Vagina (tissue), 2 donors: ENCODE data around the gene PALLD. TPM values are rescaled to one million over a fixed set of nuclear protein-coding genes. Genes with fewer than 3 reads are reported as not detected.
A peak's percentile ranks its signal among the peaks of the same experiment; 100 is the strongest.

ENCODE experiments used
- DNase-seq, 2 donors: peaks; one replicate each; pipeline ENCODE4 v3.0.0-alpha.2; 2017; ENCODE audit errors: extremely low spot score in 2 of 2
- H3K27ac ChIP-seq: fragments of 200-600 bp; sonication (generic); one replicate; pipeline ENCODE4 v1.5.1; 2019
- H3K27me3 ChIP-seq: fragments of 200-600 bp; sonication (generic); one replicate; pipeline ENCODE4 v1.5.1; 2019
- H3K36me3 ChIP-seq, 2 donors: fragments of 200-600 bp; sonication (generic); one replicate each; pipeline ENCODE4 v1.5.1; 2017 to 2019
- H3K4me1 ChIP-seq: fragments of 200-600 bp; sonication (generic); one replicate; pipeline ENCODE4 v1.5.1; 2019
- H3K4me3 ChIP-seq, 2 donors: fragments of 200-600 bp; sonication (generic); 1 replicate in 1 of 2; 2 replicates in 1 of 2; pipeline ENCODE4 v1.5.1; 2016 to 2019
- H3K9me3 ChIP-seq: fragments of 200-600 bp; sonication (generic); one replicate; pipeline ENCODE4 v1.5.1; 2019
- POLR2A ChIP-seq, 2 donors: fragments of 450-650 bp; IDR thresholded peaks; one replicate each; pipeline ENCODE4 v1.6.1; 2017; ENCODE audit warnings: antibody characterized with exemption in 2 of 2, mild to moderate bottlenecking in 2 of 2, moderate library complexity in 2 of 2
- POLR2AphosphoS5 ChIP-seq, 2 donors: sonication (generic); formaldehyde crosslinking; IDR thresholded peaks; one replicate each; pipeline ENCODE4 v1.9.0; 2017; ENCODE audit warnings: antibody characterized with exemption in 2 of 2, mild to moderate bottlenecking in 2 of 2, low read depth in 1 of 2; ENCODE audit not compliant: insufficient read depth in 1 of 2
- intact Hi-C: fragments of 100-400 bp; cut with DNase I; formaldehyde crosslinking; loops from one replicate; pipeline ENCODE4 v1.15.1; 2023
- total RNA-seq: library from RNA; depleted of rRNA; stranded (reverse); fragments of >200 nt; gene quantifications from one replicate; pipeline ENCODE4 v1.2.3, GENCODE V29; 2016
- TF ChIP-seq, protein P1 (sequence below), 3 experiments: fragments of 450-650 bp in 2 of 3; fragments of 200-600 bp in 1 of 3; sonication (generic) in 1 of 3; IDR thresholded peaks; one replicate each; pipeline ENCODE4 v1.5.1; 2017 to 2019; ENCODE audit warnings: antibody characterized with exemption in 3 of 3, mild to moderate bottlenecking in 2 of 3, moderate library complexity in 2 of 3

Gene PALLD
- total RNA-seq, 1 donor from 2014 or later = 229 TPM

DNA sequence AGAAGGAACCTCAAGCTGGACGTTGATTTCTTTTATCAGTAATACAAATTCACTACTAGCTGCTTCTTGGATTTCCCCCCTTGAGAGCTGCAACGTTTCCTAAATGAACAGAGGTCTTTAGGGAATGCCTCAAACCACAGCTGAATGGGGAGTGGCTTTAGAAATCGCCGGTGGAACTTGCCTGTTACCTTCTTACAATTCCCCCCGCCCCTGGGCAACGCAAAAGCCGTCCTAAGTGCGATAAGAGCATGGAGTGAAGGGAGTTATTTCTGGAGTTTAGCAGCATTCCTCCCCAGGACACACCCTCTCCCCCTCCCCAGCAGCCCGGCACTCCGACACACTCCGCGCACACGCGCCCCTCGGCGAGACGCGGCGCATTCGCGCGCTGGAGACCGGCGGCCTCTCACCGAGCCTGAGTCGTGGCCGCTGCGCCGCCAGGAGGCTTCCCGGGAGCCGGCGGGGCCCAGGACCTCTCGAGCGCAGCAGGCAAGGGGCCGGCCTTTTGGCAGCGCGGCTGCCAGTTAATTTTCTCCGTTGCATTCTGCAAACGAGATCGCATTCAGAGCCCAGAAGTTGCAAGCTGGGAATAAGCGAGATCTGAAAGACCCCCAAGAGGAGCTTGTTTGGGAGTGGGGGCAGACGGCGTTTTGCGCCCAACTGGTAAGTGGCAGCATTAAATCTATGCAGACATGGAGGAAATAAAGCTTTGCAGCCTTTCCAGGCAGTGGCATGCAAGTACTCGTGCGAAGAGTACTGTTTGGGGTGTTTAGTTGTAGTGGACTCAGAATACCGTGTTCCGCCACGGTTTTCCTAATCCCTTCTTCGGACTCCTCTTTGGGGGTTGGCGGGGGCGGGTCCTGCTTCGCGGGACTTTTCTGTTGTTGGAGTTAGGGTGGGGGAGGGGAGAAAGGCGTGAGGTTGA lies 134.7 kb downstream of the PALLD start:
- peak overlapping the region; percentile 56 to 58 for H3K4me3 ChIP-seq
- H3K36me3 ChIP-seq = no peaks in the 10 kb centered on the region
- no peaks in the 10 kb centered on the region for H3K9me3 ChIP-seq
- intact Hi-C loops = loop anchor here (10.0 kb wide), 1 partner anchor 203 kb away; no protein-coding TSS in a partner anchor
- TF ChIP-seq POLR2AphosphoS5 (IDR thresholded peaks at IDR 0.05; ENCODE audit: insufficient read depth in 1 of 2, low read depth in 1 of 2) = peak in 1 of 2 donors; percentile 71
- TF ChIP-seq POLR2A (IDR thresholded peaks at IDR 0.05) = peak in 1 of 2 donors; percentile 6
- TF ChIP-seq, protein P1, sequence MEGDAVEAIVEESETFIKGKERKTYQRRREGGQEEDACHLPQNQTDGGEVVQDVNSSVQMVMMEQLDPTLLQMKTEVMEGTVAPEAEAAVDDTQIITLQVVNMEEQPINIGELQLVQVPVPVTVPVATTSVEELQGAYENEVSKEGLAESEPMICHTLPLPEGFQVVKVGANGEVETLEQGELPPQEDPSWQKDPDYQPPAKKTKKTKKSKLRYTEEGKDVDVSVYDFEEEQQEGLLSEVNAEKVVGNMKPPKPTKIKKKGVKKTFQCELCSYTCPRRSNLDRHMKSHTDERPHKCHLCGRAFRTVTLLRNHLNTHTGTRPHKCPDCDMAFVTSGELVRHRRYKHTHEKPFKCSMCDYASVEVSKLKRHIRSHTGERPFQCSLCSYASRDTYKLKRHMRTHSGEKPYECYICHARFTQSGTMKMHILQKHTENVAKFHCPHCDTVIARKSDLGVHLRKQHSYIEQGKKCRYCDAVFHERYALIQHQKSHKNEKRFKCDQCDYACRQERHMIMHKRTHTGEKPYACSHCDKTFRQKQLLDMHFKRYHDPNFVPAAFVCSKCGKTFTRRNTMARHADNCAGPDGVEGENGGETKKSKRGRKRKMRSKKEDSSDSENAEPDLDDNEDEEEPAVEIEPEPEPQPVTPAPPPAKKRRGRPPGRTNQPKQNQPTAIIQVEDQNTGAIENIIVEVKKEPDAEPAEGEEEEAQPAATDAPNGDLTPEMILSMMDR (IDR thresholded peaks at IDR 0.05) = peak in 1 of 3 experiments; percentile 43
- H3K27me3 ChIP-seq = no peaks in the 10 kb centered on the region
- DNase-seq = no peak
- peak overlapping the region; percentile 80 for H3K27ac ChIP-seq
- H3K4me1 ChIP-seq = peaks cover 35% of the 10 kb centered on the region

DNA sequence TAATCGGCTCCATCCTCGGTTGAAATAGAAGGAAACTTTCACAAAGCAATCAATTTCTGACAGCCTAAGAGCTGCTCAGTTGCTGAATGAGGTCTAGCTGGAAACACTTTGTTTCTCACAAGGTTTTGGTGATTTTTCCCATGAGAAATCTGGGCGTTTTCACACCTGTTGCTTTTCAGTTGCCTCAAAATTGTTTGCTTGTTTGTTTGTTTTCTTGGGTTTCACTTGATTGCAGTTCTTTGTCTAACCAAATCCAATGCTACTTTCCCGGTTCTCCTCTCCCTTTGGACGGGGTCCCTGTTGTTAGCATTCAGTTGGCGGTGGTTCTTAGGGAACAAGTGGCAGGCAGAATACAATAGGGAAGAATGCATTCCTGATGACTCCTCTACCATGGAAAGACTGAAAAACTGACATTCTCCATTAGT lies 135.5 kb downstream of the PALLD start:
- DNase-seq = no peak
- intact Hi-C loops = loop anchor here (10.0 kb wide), 1 partner anchor 202 kb away; no protein-coding TSS in a partner anchor
- Histone ChIP-seq H3K27ac (peak overlapping the region; percentile 80), H3K27me3 (no peaks in the 10 kb centered on the region), H3K4me3 (peak overlapping the region; percentile 56 to 58), H3K36me3 (no peaks in the 10 kb centered on the region), H3K4me1 (peaks cover 43% of the 10 kb centered on the region), H3K9me3 (no peaks in the 10 kb centered on the region)
- TF ChIP-seq POLR2A (IDR thresholded peaks at IDR 0.05) = no peak
- TF ChIP-seq, protein P1 (IDR thresholded peaks at IDR 0.05) = no peak
- no peak for TF ChIP-seq POLR2AphosphoS5 (IDR thresholded peaks at IDR 0.05; ENCODE audit: insufficient read depth in 1 of 2, low read depth in 1 of 2)

DNA sequence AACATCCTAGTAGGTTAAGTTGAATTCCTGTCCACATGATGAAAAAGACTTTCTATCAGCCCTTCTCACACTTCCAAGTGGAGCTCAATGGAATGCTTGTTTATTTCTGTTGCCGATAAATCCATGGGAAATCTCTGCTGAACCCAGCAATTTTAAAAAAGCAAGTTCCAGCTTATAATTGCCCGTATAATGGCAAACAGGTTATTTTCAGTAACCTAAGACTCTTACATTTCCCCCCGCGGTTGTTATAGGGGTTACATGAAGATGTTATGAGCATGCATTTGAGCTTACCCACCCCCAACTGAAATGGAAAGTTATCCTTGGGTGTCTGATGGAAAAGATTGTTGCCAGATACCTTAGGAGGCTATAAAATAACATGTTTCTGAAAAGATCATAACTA lies 136.2 kb downstream of the PALLD start:
- Histone ChIP-seq H3K4me3 (peak overlapping the region; percentile 56 to 58), H3K4me1 (peaks cover 43% of the 10 kb centered on the region), H3K27ac (peak overlapping the region; percentile 80), H3K36me3 (no peaks in the 10 kb centered on the region), H3K9me3 (no peaks in the 10 kb centered on the region), H3K27me3 (no peaks in the 10 kb centered on the region)
- DNase-seq = no peak
- TF ChIP-seq POLR2AphosphoS5 (IDR thresholded peaks at IDR 0.05; ENCODE audit: insufficient read depth in 1 of 2, low read depth in 1 of 2) = no peak
- TF ChIP-seq, protein P1 (IDR thresholded peaks at IDR 0.05) = no peak
- TF ChIP-seq POLR2A (IDR thresholded peaks at IDR 0.05) = no peak
- intact Hi-C loops = loop anchor here (10.0 kb wide), 1 partner anchor 202 kb away; no protein-coding TSS in a partner anchor

DNA sequence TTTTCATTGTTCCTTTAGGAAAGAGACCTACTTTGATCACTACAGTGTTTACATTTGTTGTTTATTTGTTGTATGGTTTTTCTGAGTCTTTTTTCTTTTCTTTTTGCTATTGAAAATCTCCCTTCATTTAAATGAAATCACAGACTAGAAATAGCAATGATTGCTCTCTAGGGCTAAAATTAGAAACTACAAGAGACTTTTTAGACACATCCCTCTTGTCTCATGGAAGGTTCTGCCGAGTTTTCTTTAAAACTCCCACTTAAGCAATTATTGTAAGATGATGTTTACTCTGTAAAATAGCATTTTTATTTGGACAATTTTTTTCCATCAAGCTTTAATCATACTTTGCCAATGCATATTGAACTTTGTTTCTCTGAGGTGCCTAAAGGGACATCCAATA lies 136.6 kb downstream of the PALLD start:
- Histone ChIP-seq H3K9me3 (no peaks in the 10 kb centered on the region), H3K4me1 (peaks cover 44% of the 10 kb centered on the region), H3K27ac (peak overlapping the region; percentile 80), H3K27me3 (no peaks in the 10 kb centered on the region), H3K4me3 (peak overlapping the region; percentile 56 to 58), H3K36me3 (no peaks in the 10 kb centered on the region)
- no peak for DNase-seq
- intact Hi-C loops = loop anchor here (10.0 kb wide), 1 partner anchor 201 kb away; no protein-coding TSS in a partner anchor
- TF ChIP-seq, protein P1 (IDR thresholded peaks at IDR 0.05) = no peak
- TF ChIP-seq POLR2A (IDR thresholded peaks at IDR 0.05) (no peak), POLR2AphosphoS5 (IDR thresholded peaks at IDR 0.05; ENCODE audit: insufficient read depth in 1 of 2, low read depth in 1 of 2) (no peak)
